ENCODE results near the gene STK32A.

The STK32A gene

GRCh38 chr5:147388184-147389108 lies 153.6 kb downstream of the STK32A start:
- no peak overlapping the region for H3K4me3 ChIP-seq (ENCODE audit: low read depth, low read length)

- H3K4me3 ChIP-seq (ENCODE audit: low read depth, low read length), result no peak overlapping the region
Observed at GRCh38 chr5:147390654-147391225, 155.9 kb downstream of the STK32A start.

GRCh38 chr5:147391781-147392180 lies 157.0 kb downstream of the STK32A start:
- no peak overlapping the region for H3K4me3 ChIP-seq (ENCODE audit: low read depth, low read length)

GRCh38 chr5:147393874-147394672 lies 159.2 kb downstream of the STK32A start:
- H3K4me3 ChIP-seq (ENCODE audit: low read depth, low read length), result no peak overlapping the region

- no peak overlapping the region for H3K4me3 ChIP-seq (ENCODE audit: low read depth, low read length)
Observed at GRCh38 chr5:147396070-147396823, 161.4 kb downstream of the STK32A start.

GRCh38 chr5:147397616-147398015 lies 162.8 kb downstream of the STK32A start:
- H3K4me3 ChIP-seq (ENCODE audit: low read depth, low read length), result no peak overlapping the region

- H3K4me3 ChIP-seq (ENCODE audit: low read depth, low read length), result no peak overlapping the region
Observed at GRCh38 chr5:147398860-147399259, 164.0 kb downstream of the STK32A start.

- no peak overlapping the region for H3K4me3 ChIP-seq (ENCODE audit: low read depth, low read length)
Observed at GRCh38 chr5:147400126-147400809, 165.4 kb downstream of the STK32A start.

- no peak overlapping the region for H3K4me3 ChIP-seq (ENCODE audit: low read depth, low read length)
Observed at GRCh38 chr5:147400881-147401280, 166.1 kb downstream of the STK32A start.

GRCh38 chr5:147403651-147404640 lies 169.1 kb downstream of the STK32A start:
- H3K4me3 ChIP-seq (ENCODE audit: low read depth, low read length), result no peak overlapping the region

GRCh38 chr5:147404706-147405105 lies 169.9 kb downstream of the STK32A start:
- H3K4me3 ChIP-seq (ENCODE audit: low read depth, low read length), result no peak overlapping the region

- H3K4me3 ChIP-seq (ENCODE audit: low read depth, low read length), result no peak overlapping the region
Observed at GRCh38 chr5:147406636-147407035, 171.8 kb downstream of the STK32A start.

- H3K4me3 ChIP-seq (ENCODE audit: low read depth, low read length), result no peak overlapping the region
Observed at GRCh38 chr5:147407094-147407681, 172.4 kb downstream of the STK32A start.

GRCh38 chr5:147408980-147409379 lies 174.2 kb downstream of the STK32A start:
- H3K4me3 ChIP-seq (ENCODE audit: low read depth, low read length), result no peak overlapping the region

- no peak overlapping the region for H3K4me3 ChIP-seq (ENCODE audit: low read depth, low read length)
Observed at GRCh38 chr5:147410496-147411358, 175.9 kb downstream of the STK32A start.

- no peak overlapping the region for H3K4me3 ChIP-seq (ENCODE audit: low read depth, low read length)
Observed at GRCh38 chr5:147411359-147412319, 176.8 kb downstream of the STK32A start.

GRCh38 chr5:147412561-147412960 lies 177.7 kb downstream of the STK32A start:
- no peak overlapping the region for H3K4me3 ChIP-seq (ENCODE audit: low read depth, low read length)
